OCI-LY1 (cell line): Measurements from ENCODE around the gene LIMCH1.

Experiments
- EZH2 ChIP-seq: fragments of 200-600 bp; sonication (generic), shearing (Covaris generic); IDR thresholded peaks from 2 replicates; pipeline ENCODE4 v1.8.0; 2017; ENCODE audit warnings: borderline replicate concordance, mixed run types, mild to moderate bottlenecking, antibody characterized with exemption, low read length, moderate library complexity, mixed read lengths
- TF ChIP-seq, protein P1 (sequence below): fragments of 200-600 bp; sonication (generic), shearing (Covaris generic); IDR thresholded peaks from 2 replicates; pipeline ENCODE4 v1.5.1; 2017; ENCODE audit warnings: mild to moderate bottlenecking, antibody characterized with exemption, low read length, moderate library complexity, mixed read lengths

GRCh38 chr4:41656572-41657520 lies 118.9 kb downstream of the LIMCH1 start:
- TF ChIP-seq EZH2 = no peak
- TF ChIP-seq, protein P1, sequence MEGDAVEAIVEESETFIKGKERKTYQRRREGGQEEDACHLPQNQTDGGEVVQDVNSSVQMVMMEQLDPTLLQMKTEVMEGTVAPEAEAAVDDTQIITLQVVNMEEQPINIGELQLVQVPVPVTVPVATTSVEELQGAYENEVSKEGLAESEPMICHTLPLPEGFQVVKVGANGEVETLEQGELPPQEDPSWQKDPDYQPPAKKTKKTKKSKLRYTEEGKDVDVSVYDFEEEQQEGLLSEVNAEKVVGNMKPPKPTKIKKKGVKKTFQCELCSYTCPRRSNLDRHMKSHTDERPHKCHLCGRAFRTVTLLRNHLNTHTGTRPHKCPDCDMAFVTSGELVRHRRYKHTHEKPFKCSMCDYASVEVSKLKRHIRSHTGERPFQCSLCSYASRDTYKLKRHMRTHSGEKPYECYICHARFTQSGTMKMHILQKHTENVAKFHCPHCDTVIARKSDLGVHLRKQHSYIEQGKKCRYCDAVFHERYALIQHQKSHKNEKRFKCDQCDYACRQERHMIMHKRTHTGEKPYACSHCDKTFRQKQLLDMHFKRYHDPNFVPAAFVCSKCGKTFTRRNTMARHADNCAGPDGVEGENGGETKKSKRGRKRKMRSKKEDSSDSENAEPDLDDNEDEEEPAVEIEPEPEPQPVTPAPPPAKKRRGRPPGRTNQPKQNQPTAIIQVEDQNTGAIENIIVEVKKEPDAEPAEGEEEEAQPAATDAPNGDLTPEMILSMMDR = no peak
